ENCODE data around the gene SLC25A38. TPM values are rescaled to one million over a fixed set of nuclear protein-coding genes. Genes with fewer than 3 reads are reported as not detected.
"Not testable (repeated sequence)": the region's sequence is repeated elsewhere in the genome, so short reads cannot be mapped to it uniquely, and the experiment has no call there.

SLC25A38 gene
- total and polyA plus RNA-seq, 11 donors = 13.6 to 34.8 (median 20.9) TPM

GRCh38 chr3:39415983-39416382 lies 32.8 kb downstream of the SLC25A38 start:
- 91 to 100% (median 97%) methylated on average over 1 of the region's 1 CpG for WGBS, 4 donors
- peak in 1 of 4 donors; percentile 24 for ATAC-seq
- intact Hi-C loops (cut with DNase I) = loop anchor here in 6 of 10 donors (2.0 to 10.0 kb wide), 3 partner anchors 81 to 899 kb away; no protein-coding TSS in a partner anchor

DNA sequence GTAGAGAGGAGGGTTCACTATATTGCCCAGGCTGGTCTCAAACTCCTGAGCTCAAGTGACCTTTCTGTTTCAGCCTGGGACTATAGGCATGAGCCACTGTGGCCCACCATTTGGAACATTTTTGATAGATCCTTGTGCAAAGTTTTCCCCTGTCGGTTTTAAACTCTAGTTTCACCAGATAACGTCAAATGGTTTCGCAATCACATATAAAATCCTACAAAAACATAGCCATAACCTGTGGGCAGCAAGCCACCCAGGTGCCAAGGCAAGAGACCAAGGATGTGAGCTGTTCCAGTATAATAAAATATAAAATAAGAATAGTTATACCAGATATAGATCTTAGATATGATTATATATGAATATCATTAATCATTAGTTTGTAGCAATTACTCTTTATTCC lies 33.8 kb downstream of the SLC25A38 start:
- intact Hi-C loops (cut with DNase I) = loop anchor here in 6 of 10 donors (1.0 to 10.0 kb wide), 4 partner anchors 80 to 898 kb away; no protein-coding TSS in a partner anchor
- H3K36me3 ChIP-seq = peaks cover 2 to 28% (median 21%) of the 10 kb centered on the region in 9 donors
- not testable (repeated sequence) for ATAC-seq, H3K4me3 ChIP-seq, H3K27me3 ChIP-seq, DNase-seq, H3K9me3 ChIP-seq, H3K27ac ChIP-seq
- 55 to 81% (median 71%) methylated on average over 3 of the region's 3 CpGs for WGBS, 4 donors
- peaks cover 0 to 16% (median 6%) of the 10 kb centered on the region in 12 donors for H3K4me1 ChIP-seq

More at GRCh38 chr3:39415983-39416382, 32.8 kb downstream of the SLC25A38 start:
- H3K27me3 ChIP-seq = no peaks in the 10 kb centered on the region
- TF ChIP-seq POLR2A (IDR thresholded peaks at IDR 0.05) = no peak
- no peak for TF ChIP-seq CTCF (IDR thresholded peaks at IDR 0.05)
- H3K36me3 ChIP-seq = peaks cover 2 to 38% (median 31%) of the 10 kb centered on the region in 9 donors
- peaks cover 0 to 20% (median 6%) of the 10 kb centered on the region in 12 donors for H3K4me1 ChIP-seq
- no peak overlapping the region for H3K4me3 ChIP-seq
- no peak overlapping the region for H3K27ac ChIP-seq
- no peaks in the 10 kb centered on the region for H3K9me3 ChIP-seq
- no peak for DNase-seq

GRCh38 chr3:39418556-39419225 lies 35.5 kb downstream of the SLC25A38 start:
- intact Hi-C loops (cut with DNase I) = loop anchor here in 3 of 10 donors (5.0 to 10.0 kb wide), 2 partner anchors 79 to 896 kb away; no protein-coding TSS in a partner anchor
- H3K4me3 ChIP-seq, DNase-seq, ATAC-seq, H3K27ac ChIP-seq, H3K27me3 ChIP-seq, H3K9me3 ChIP-seq: not testable (repeated sequence)
- 59 to 70% (median 65%) methylated on average over 12 to 14 of the region's 14 CpGs for WGBS, 4 donors
- Histone ChIP-seq H3K36me3 (peaks cover 0 to 11% (median 4%) of the 10 kb centered on the region in 9 donors), H3K4me1 (peaks cover 0 to 16% (median 6%) of the 10 kb centered on the region in 12 donors)

GRCh38 chr3:39419742-39420315 lies 36.7 kb downstream of the SLC25A38 start:
- no peak for ATAC-seq
- WGBS, 4 donors = 90 to 95% (median 92%) methylated on average over 2 of the region's 2 CpGs
- H3K4me1 ChIP-seq = peaks cover 0 to 7% (median 0%) of the 10 kb centered on the region in 12 donors
- no peak for DNase-seq
- TF ChIP-seq CTCF (IDR thresholded peaks at IDR 0.05) (no peak), POLR2A (IDR thresholded peaks at IDR 0.05) (no peak)
- H3K27ac ChIP-seq = no peak overlapping the region
- no peak overlapping the region for H3K4me3 ChIP-seq
- H3K9me3 ChIP-seq = no peaks in the 10 kb centered on the region
- H3K36me3 ChIP-seq = no peaks in the 10 kb centered on the region
- no peaks in the 10 kb centered on the region for H3K27me3 ChIP-seq
- intact Hi-C loops (cut with DNase I) = loop anchor here in 6 of 10 donors (2.0 to 10.0 kb wide), 3 partner anchors 77 to 895 kb away; no protein-coding TSS in a partner anchor

DNA sequence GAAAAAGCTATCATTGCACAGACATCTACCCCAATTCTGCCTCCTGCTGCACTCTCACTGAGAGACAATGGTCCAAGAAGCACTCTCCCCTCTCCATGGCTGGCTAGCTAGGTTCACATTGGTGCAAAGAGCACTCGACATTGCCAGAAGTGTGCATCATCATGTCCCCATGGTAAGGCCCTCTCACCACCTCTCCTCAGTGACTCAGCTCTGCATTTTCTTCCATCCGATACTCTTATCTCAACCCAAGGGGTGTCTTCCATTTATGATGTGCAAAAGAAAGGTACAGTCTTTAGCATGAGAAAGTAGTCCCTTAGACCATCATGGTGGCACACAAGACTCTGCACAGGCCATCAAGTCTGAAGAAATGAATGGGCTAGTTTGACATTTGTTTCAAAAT lies 37.4 kb downstream of the SLC25A38 start:
- Histone ChIP-seq H3K27me3 (no peaks in the 10 kb centered on the region), H3K9me3 (no peaks in the 10 kb centered on the region), H3K27ac (no peak overlapping the region), H3K4me1 (peaks cover 0 to 4% (median 0%) of the 10 kb centered on the region in 12 donors), H3K36me3 (no peaks in the 10 kb centered on the region), H3K4me3 (no peak overlapping the region)
- intact Hi-C loops (cut with DNase I) = loop anchor here in 3 of 10 donors (2.0 to 5.0 kb wide), 2 partner anchors 77 to 78 kb away; no protein-coding TSS in a partner anchor
- ATAC-seq (no peak), DNase-seq (no peak)
- 85 to 94% (median 90%) methylated on average over 2 of the region's 2 CpGs for WGBS, 4 donors
- TF ChIP-seq POLR2A (IDR thresholded peaks at IDR 0.05) = no peak
- TF ChIP-seq CTCF (IDR thresholded peaks at IDR 0.05) = no peak
